ENCODE results near the gene NOL3. TPM values are rescaled to one million over a fixed set of nuclear protein-coding genes. Genes with fewer than 3 reads are reported as not detected.

NOL3 gene
- total and polyA plus RNA-seq, 4 donors: 3.0 to 18.0 (median 10.7) TPM

GRCh38 chr16:67193536-67193935, 23.2 kb downstream of the NOL3 start:
- H3K9ac ChIP-seq (ENCODE audit: low read depth in 1 of 2, low read length in 2 of 2): peak overlapping the region in 1 of 2 donors; percentile 96
- H3K9me3 ChIP-seq (ENCODE audit: control insufficient read depth in 4 of 4, low read length in 3 of 4): no peaks in the 10 kb centered on the region
- peak overlapping the region in 1 of 3 donors; percentile 88 for H3K4me3 ChIP-seq (ENCODE audit: low read depth in 1 of 3, low read length in 3 of 3)
- TF ChIP-seq, protein P1, sequence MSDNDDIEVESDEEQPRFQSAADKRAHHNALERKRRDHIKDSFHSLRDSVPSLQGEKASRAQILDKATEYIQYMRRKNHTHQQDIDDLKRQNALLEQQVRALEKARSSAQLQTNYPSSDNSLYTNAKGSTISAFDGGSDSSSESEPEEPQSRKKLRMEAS (IDR thresholded peaks at IDR 0.05): no peak
- no peak for TF ChIP-seq JUND (IDR thresholded peaks at IDR 0.05)
- no peak for TF ChIP-seq FOXA2 (IDR thresholded peaks at IDR 0.05)
- TF ChIP-seq TAF1 (conservative IDR thresholded peaks at IDR 0.05): no peak
- TF ChIP-seq EGR1 (IDR thresholded peaks at IDR 0.05; ENCODE audit: low read depth in 2 of 2): no peak
- TF ChIP-seq SP1 (IDR thresholded peaks at IDR 0.05): no peak
- TF ChIP-seq CTCF (IDR thresholded peaks at IDR 0.05; ENCODE audit: low read depth, low read length, missing input control): no peak
- TF ChIP-seq RAD21 (IDR thresholded peaks at IDR 0.05): no peak
- no peak for TF ChIP-seq FOXA1 (IDR thresholded peaks at IDR 0.05)
- TF ChIP-seq, protein P2, sequence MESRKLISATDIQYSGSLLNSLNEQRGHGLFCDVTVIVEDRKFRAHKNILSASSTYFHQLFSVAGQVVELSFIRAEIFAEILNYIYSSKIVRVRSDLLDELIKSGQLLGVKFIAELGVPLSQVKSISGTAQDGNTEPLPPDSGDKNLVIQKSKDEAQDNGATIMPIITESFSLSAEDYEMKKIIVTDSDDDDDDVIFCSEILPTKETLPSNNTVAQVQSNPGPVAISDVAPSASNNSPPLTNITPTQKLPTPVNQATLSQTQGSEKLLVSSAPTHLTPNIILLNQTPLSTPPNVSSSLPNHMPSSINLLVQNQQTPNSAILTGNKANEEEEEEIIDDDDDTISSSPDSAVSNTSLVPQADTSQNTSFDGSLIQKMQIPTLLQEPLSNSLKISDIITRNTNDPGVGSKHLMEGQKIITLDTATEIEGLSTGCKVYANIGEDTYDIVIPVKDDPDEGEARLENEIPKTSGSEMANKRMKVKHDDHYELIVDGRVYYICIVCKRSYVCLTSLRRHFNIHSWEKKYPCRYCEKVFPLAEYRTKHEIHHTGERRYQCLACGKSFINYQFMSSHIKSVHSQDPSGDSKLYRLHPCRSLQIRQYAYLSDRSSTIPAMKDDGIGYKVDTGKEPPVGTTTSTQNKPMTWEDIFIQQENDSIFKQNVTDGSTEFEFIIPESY (IDR thresholded peaks at IDR 0.05): no peak
- TF ChIP-seq GABPA (IDR thresholded peaks at IDR 0.05 in 1 of 2, conservative IDR thresholded peaks at IDR 0.05 in 1 of 2): no peak
- no peak for TF ChIP-seq REST (IDR thresholded peaks at IDR 0.05)
- TF ChIP-seq NR2F2 (IDR thresholded peaks at IDR 0.05): no peak
- TF ChIP-seq YY1 (IDR thresholded peaks at IDR 0.05): no peak
- TF ChIP-seq, protein P3, sequence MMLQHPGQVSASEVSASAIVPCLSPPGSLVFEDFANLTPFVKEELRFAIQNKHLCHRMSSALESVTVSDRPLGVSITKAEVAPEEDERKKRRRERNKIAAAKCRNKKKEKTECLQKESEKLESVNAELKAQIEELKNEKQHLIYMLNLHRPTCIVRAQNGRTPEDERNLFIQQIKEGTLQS (IDR thresholded peaks at IDR 0.05): no peak
- TF ChIP-seq HNF4G (IDR thresholded peaks at IDR 0.05): no peak
- no peak for TF ChIP-seq HNF4A (conservative IDR thresholded peaks at IDR 0.05)
- H3K27ac ChIP-seq (ENCODE audit: low read depth in 1 of 2, low read length in 2 of 2): no peak overlapping the region
- peaks cover 11 to 42% (median 27%) of the 10 kb centered on the region in 4 donors for H3K36me3 ChIP-seq (ENCODE audit: control insufficient read depth in 4 of 4, insufficient read depth in 3 of 4, low read depth in 1 of 4, low read length in 3 of 4)
- no peak for DNase-seq (ENCODE audit: low spot score)
- no peaks in the 10 kb centered on the region for H3K27me3 ChIP-seq (ENCODE audit: control insufficient read depth in 4 of 4, insufficient read depth in 4 of 4, low read length in 3 of 4)
- H3K4me1 ChIP-seq (ENCODE audit: control insufficient read depth in 4 of 4, insufficient read depth in 4 of 4, low read length in 3 of 4): peaks cover 8 to 31% (median 25%) of the 10 kb centered on the region in 4 donors

Measured in liver (tissue), 9 donors.